ENCODE measurements around the gene CCDC171.

GRCh38 chr9:15618540-15619331 lies 65.9 kb downstream of the CCDC171 start:
- TF ChIP-seq CTCF (IDR thresholded peaks at IDR 0.05): no peak
- TF ChIP-seq POLR2A (IDR thresholded peaks at IDR 0.05): no peak
